SK-N-SH treated with all-trans-retinoic acid at 6 μM for 48 hours (cell line): ENCODE measurements around the gene IKZF2.
A peak's percentile ranks its signal among the peaks of the same experiment; 100 is the strongest.

Experiments
- ATAC-seq: fragments of 200-7000 bp; cut with Tn5 transposase; 3 replicates; pipeline ENCODE4 v1.9.1; 2020; ENCODE audit warnings: mild to moderate bottlenecking, moderate library complexity
- ARNTL ChIP-seq: fragments of 450-650 bp; formaldehyde crosslinking; IDR thresholded peaks from 2 replicates; pipeline ENCODE4 v1.5.0; 2020; ENCODE audit warnings: low read depth, mild to moderate bottlenecking, moderate library complexity, borderline replicate concordance
- CREB5 ChIP-seq: fragments of 250-450 bp; sonication (Bioruptor Pico); IDR thresholded peaks from 2 replicates; pipeline ENCODE4 v1.5.1; 2020; ENCODE audit warnings: low read depth, mild to moderate bottlenecking, moderate library complexity
- CSDC2 ChIP-seq: fragments of 250-450 bp; sonication (Bioruptor Pico); IDR thresholded peaks from 2 replicates; pipeline ENCODE4 v1.5.0; 2020; ENCODE audit warnings: mild to moderate bottlenecking, moderate library complexity
- CSRNP3 ChIP-seq: fragments of 250-450 bp; sonication (Bioruptor Pico); IDR thresholded peaks from 2 replicates; pipeline ENCODE4 v1.5.1; 2021; ENCODE audit warnings: mild to moderate bottlenecking, moderate library complexity
- ESRRG ChIP-seq: fragments of 250-450 bp; sonication (Bioruptor Pico); IDR thresholded peaks from 2 replicates; pipeline ENCODE4 v1.6.1; 2021; ENCODE audit warnings: mild to moderate bottlenecking
- ISL1 ChIP-seq: fragments of 250-450 bp; sonication (Bioruptor Pico); IDR thresholded peaks from 2 replicates; pipeline ENCODE4 v2.1.2; 2022; ENCODE audit warnings: mild to moderate bottlenecking, moderate library complexity
- PATZ1 ChIP-seq: fragments of 250-450 bp; sonication (Bioruptor Pico); IDR thresholded peaks from 2 replicates; pipeline ENCODE4 v1.8.0; 2020; ENCODE audit warnings: mild to moderate bottlenecking, moderate library complexity, borderline replicate concordance
- POU6F1 ChIP-seq: fragments of 250-450 bp; sonication (Bioruptor Pico); IDR thresholded peaks from 2 replicates; pipeline ENCODE4 v1.8.0; 2021; ENCODE audit warnings: low read depth, mild to moderate bottlenecking, moderate library complexity, borderline replicate concordance
- PPARA ChIP-seq: fragments of 250-450 bp; sonication (Bioruptor Pico); IDR thresholded peaks from 2 replicates; pipeline ENCODE4 v1.5.0; 2020; ENCODE audit warnings: mild to moderate bottlenecking, borderline replicate concordance
- SNAI2 ChIP-seq: fragments of 250-450 bp; sonication (Bioruptor Pico); IDR thresholded peaks from 2 replicates; pipeline ENCODE4 v1.5.0; 2020; ENCODE audit warnings: mild to moderate bottlenecking, moderate library complexity
- TCF4 ChIP-seq: fragments of 250-450 bp; sonication (Bioruptor Pico); IDR thresholded peaks from 2 replicates; pipeline ENCODE4 v1.8.0; 2021; ENCODE audit warnings: mild to moderate bottlenecking, moderate library complexity, borderline replicate concordance
- TOX ChIP-seq: fragments of 250-450 bp; sonication (Bioruptor Pico); IDR thresholded peaks from 2 replicates; pipeline ENCODE4 v1.8.0; 2021; ENCODE audit warnings: mild to moderate bottlenecking, moderate library complexity, borderline replicate concordance
- TSHZ2 ChIP-seq: fragments of 250-450 bp; sonication (Bioruptor Pico); IDR thresholded peaks from 2 replicates; pipeline ENCODE4 v1.5.0; 2020; ENCODE audit warnings: mild to moderate bottlenecking, moderate library complexity
- ZC3H10 ChIP-seq: fragments of 250-450 bp; sonication (Bioruptor Pico); IDR thresholded peaks from 2 replicates; pipeline ENCODE4 v1.5.1; 2021; ENCODE audit warnings: mild to moderate bottlenecking, moderate library complexity
- ZNF565 ChIP-seq: fragments of 450-650 bp; formaldehyde crosslinking; conservative IDR thresholded peaks from 2 replicates; pipeline ENCODE4 v1.5.0; 2020; ENCODE audit warnings: low read depth, mild to moderate bottlenecking, moderate library complexity
- ZNF8 ChIP-seq: fragments of 450-650 bp; formaldehyde crosslinking; IDR thresholded peaks from 2 replicates; pipeline ENCODE4 v1.5.0; 2020; ENCODE audit warnings: mild to moderate bottlenecking, moderate library complexity

Gene IKZF2

GRCh38 chr2:213189001-213189899 lies 37.8 kb upstream of the IKZF2 start (continued):
- TF ChIP-seq PPARA (CRISPR knock-in tag) (no peak), CREB5 (CRISPR knock-in tag) (no peak), ARNTL (no peak)

GRCh38 chr2:213188533-213188867 lies 37.1 kb upstream of the IKZF2 start:
- no peak for TF ChIP-seq CREB5 (CRISPR knock-in tag)
- TF ChIP-seq CSDC2 (CRISPR knock-in tag) = peak; percentile 1; the same call in 1 of the 2 replicates
- TF ChIP-seq CSRNP3 (CRISPR knock-in tag) = no peak
- ATAC-seq = no peak

- ATAC-seq = peak; percentile 96
- TF ChIP-seq ISL1 (CRISPR knock-in tag) = peak; percentile 86
- 0 out of 2 replicates have a peak, but pooled peaks have one; percentile 12 for TF ChIP-seq PATZ1 (CRISPR knock-in tag)
- TF ChIP-seq ZNF565 = no peak
- TF ChIP-seq ESRRG (CRISPR knock-in tag) = 0 out of 2 replicates have a peak, but pooled peaks have one; percentile 27
These were observed 36.6 kb upstream of the IKZF2 start for GRCh38 chr2:213187833-213188532.

GRCh38 chr2:213187386-213187785 lies 36.0 kb upstream of the IKZF2 start:
- no peak; the same call in 2 of the 3 replicates for ATAC-seq
- TF ChIP-seq CREB5 (CRISPR knock-in tag) (no peak), ZNF8 (CRISPR knock-in tag) (no peak), PATZ1 (CRISPR knock-in tag) (no peak), ESRRG (CRISPR knock-in tag) (no peak), ARNTL (no peak), TOX (CRISPR knock-in tag) (no peak), SNAI2 (no peak), ISL1 (CRISPR knock-in tag) (no peak), CSRNP3 (CRISPR knock-in tag) (no peak), TSHZ2 (CRISPR knock-in tag) (no peak), TCF4 (CRISPR knock-in tag) (no peak), ZC3H10 (CRISPR knock-in tag) (no peak), POU6F1 (no peak), CSDC2 (CRISPR knock-in tag) (no peak)
